Left renal cortex interstitium (tissue), 4 donors: ENCODE results near the gene ACSM5. TPM values are rescaled to one million over a fixed set of nuclear protein-coding genes. Genes with fewer than 3 reads are reported as not detected.
A peak's percentile ranks its signal among the peaks of the same experiment; 100 is the strongest.

Experiments used
- DNase-seq, 4 donors: peaks; one replicate each; pipeline ENCODE4 v3.0.0-alpha.2; 2013; ENCODE audit warnings: low read depth in 4 of 4, low spot score in 2 of 4, missing footprints in 1 of 4
- polyA plus RNA-seq, 4 donors: library from polyadenylated mRNA; unstranded; fragments of 120-200 nt; gene quantifications; one replicate each; pipeline ENCODE4 v1.2.1, GENCODE V29; 2013; ENCODE audit not compliant: insufficient read length in 4 of 4

ACSM5 gene, protein sequence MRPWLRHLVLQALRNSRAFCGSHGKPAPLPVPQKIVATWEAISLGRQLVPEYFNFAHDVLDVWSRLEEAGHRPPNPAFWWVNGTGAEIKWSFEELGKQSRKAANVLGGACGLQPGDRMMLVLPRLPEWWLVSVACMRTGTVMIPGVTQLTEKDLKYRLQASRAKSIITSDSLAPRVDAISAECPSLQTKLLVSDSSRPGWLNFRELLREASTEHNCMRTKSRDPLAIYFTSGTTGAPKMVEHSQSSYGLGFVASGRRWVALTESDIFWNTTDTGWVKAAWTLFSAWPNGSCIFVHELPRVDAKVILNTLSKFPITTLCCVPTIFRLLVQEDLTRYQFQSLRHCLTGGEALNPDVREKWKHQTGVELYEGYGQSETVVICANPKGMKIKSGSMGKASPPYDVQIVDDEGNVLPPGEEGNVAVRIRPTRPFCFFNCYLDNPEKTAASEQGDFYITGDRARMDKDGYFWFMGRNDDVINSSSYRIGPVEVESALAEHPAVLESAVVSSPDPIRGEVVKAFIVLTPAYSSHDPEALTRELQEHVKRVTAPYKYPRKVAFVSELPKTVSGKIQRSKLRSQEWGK
- 1 to 10 TPM; 3.3 to 9.7 (median 6.2) TPM for polyA plus RNA-seq

DNA sequence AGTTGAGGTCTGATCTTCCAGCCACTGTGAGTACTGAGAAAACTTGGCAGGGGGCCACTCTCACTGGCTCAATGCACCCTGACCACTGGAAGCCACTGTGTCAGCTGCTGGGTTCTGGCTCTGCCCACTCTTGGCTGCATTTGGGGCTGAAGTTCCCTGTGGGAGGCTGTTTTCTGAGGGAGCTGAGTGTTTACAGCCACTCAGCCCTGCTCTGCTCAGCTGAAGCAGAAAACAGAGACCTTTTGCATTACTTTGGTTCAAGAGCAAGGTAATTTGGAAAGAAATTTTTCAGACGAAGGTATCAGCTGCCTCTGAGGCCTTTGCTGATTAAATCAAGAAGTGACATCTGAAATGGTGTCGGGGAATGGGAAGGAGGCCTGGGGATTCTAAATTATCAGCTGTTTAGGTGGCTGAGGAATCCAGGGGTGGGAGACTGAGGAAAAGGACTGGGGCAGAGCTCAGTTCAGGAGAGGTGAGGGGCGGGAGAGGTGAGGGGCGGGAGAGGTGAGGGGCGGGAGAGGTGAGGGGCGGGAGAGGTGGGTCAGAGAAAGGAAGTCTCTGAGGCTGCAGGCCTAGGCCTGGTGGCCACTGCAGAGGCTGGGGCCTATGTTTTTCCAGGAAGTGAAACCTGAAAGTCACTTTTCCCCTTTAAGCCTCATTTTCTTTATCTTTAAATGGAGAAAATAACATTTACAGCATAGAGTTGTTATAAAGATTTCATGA lies at the start of gene ACSM5:
Gene ACSM5, plus strand, starts transcription at position 137 of the 723 bp plus-strand sequence. CDS start 1,951 bp downstream, outside the sequence.
- no peak for DNase-seq

DNA sequence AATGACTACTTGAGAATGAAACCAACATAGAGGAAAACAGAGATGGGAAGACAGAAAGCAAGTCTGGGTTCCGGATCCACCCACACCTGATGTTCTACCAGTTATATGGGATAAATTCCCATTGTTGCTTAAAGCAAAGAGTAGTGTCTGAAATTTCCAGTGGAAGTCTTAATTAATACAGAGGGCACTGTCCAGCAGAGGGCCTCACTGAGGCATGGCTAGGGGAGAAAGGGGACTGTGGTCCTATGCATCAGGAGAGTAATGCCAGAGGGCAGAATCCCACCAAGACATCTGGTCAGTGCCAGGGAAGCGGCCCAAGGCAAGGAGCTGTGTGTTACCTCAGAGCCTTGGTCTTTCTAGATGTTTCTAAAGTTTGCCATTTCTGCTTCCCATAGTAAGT lies 49.3 kb upstream of the ACSM5 start:
- DNase-seq, result no peak

DNA sequence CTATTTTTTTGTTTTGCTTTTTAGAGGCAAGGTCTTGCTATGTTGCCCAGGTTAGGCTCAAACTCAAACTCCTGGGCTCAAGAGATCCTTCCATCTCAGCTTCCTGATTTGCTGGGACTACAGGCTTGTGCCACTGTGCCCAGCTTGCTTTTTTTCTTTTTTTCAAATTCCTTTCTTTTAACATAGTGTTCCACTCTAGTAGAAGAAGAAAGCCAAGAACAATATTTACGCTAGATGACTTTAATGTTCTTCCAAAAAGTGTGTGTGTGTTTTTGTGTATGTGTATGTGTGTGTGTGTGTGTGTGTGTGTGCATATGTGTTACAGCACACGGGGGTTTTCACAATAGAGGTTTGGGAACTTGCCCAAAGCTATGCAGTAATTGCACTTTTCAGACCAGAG lies 46.1 kb upstream of the ACSM5 start:
- no peak for DNase-seq

DNA sequence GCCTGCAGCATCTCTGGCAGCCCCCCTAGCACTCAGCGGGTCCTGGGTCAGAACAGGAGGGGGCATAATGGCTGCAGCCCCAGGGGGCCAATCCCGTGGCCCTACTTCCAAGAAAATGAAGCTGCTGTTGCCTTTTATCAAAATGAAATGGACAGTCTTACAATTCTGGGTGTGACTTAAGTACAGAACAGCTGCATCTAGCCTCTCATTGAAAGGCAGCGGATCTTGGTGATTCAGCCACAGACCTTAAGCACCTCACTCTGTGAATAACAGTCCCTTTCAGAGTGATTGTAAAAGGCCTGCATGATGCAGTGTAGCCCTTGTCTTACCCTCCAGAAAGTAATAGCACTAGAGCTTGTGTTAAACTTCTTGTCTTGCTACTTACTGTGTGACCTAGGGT lies 45.3 kb upstream of the ACSM5 start:
- DNase-seq, result no peak

DNA sequence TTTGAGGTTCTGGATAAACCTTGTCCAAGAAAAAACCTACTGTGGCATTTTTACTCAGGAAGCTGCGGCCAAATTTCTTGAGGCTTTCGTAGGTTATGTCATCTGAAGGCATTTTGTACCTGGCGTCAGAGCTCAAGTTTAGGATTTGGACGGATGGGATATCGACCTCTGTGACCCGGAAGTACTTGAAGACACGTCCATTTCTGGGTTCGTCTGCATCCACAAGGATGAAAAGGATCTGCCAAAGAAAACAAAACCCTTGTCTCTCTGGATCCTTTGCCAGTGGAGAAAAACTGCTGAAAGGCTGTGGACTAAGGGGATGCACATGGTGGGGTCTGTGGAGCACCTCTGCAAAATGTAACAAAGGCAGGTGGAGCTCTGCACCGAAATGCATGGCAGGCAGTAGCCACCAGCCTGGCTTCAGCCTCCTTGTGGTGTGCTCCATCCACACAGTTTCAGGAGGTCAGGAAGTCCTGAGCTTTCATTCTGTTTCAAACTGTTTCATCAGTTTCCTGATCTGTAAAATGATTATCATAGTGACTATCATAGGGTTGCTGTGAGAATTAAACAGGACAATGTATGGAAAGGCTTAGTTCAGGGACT lies 39.8 kb upstream of the ACSM5 start:
- no peak for DNase-seq

DNA sequence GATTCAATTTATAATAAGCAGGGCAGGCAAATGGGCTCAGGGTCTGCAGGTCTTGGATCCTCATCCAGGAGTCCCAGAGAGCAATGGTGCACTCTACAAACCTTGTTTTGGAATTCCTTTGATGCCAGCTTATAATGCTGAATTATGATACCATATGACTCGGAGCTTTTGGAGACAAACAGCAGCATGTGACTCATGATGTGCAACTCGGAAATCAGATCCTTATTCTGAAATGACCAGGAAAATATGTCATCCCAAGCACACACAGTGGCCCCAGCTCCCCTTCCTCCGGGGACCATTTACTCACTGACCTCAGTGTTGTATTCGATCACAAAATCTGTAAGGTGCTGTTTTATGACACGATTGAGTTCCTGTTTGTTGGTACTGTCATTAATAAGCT lies 36.6 kb upstream of the ACSM5 start:
- DNase-seq, result no peak

DNA sequence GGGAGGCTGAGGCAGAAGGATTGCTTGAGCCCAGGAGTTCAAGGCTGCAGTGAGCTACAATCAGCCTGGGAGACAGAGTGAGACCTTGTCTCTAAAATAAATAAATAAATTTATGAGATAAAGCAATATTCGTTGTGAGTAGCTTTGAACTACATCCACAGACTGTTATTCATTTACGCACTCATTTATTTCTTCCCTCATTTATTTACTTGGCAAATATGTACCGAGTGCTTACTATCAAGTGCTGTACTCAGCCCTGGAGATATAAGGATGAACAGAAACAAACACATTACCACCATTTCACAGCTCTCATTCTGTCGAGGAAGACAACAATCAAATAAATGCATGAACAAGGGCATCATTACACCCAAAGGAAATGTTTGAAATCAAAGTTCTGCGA lies 32.2 kb upstream of the ACSM5 start:
- DNase-seq, result no peak

DNA sequence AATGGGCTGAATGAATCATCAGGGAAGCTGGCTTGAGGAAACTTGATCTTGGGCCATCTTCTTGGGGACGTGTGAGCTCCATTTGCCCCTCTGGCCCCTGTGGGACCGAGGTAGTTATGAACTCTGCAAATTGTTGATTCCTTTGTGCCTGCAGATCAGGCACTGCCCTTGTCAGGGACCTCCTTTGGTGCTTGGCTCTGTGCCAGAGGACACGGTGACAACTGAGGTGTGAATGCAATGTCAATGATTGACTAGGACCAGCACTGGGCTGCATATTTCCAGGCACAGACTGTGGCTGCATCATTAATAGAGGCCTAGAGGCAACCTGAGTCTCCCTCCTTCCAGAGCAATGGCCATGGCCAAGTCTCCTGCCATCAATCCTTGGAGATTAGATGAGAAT lies 28.6 kb upstream of the ACSM5 start:
- peak in 3 of 4 donors; percentile 5 to 36 (median 23) for DNase-seq

DNA sequence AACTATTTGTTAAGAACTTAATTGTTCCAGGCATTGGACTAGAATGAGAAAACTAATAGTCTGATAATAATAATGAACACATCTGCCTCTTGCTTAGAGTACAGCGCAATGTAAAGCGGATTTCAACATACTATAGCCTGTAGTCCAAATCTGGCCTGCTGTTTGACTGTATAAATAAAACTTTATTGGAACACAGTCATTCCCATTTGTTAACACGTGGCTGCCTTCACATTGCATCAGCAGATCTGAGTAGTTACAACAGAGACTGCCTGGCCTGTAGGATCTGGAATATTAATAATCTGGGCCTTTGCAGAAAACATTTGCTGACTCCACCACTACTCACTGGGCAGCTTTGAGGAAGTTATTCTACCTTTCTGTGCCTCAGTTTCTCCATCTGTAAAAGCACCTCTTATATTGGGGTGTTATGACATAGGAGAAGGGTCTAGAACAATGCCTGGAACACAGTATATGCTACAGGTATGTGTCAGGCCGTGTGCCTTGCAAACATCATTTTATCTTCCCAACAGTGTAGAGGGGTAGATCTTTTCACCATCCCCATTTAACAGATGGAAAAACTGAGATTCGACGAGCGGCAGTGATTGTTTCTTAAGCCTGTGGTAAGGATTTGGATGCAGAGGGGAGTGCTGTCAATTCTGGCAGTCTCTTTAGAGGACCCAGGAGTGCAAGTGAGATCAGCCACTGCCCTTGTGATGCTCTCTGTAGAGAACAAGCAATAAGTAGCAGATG lies 27.0 kb upstream of the ACSM5 start:
- DNase-seq, result no peak

DNA sequence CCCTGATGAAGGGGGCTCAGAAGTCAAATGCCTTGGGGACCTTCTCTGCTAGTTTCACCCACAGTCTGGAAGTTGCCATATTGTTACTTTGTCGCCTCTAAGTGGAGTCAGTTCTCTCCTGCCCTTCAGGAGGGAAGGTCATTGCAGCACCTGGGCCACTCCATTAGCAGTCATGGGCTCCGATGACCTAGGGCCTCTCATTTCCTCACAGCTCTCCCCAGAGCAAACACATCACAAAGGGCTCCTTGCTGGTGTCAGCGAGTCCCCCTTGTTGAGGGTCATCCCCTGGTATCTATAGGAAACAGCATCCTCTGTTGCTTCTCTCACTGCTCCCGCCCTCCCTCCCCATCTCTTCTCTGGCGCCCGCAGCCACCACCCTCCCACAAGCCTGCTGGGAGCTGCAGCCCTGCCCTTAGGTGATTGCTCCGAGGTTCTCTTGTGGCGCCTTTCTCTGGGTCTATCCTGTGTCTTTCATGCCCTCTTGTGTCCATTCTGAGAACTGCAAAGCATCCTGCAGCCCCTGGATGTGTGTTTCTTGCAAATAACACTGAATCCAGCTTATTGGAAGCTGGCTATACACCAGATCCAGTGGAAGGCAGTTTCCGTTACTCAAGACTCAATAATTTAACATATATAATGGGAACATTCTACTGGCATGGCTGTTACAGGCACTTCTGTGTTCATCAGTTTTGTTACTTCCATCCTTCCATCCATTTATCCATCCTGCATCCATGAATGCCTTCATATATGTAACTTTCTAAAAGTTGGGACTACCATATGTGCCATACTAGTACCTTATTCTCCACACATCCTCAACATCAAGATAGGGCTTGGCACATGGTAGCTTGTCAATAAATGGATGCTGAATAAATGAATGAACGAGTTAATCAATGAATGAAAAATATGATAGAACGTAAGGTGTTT lies 26.0 kb upstream of the ACSM5 start:
- peak in 3 of 4 donors; percentile 9 to 56 (median 38) for DNase-seq

DNA sequence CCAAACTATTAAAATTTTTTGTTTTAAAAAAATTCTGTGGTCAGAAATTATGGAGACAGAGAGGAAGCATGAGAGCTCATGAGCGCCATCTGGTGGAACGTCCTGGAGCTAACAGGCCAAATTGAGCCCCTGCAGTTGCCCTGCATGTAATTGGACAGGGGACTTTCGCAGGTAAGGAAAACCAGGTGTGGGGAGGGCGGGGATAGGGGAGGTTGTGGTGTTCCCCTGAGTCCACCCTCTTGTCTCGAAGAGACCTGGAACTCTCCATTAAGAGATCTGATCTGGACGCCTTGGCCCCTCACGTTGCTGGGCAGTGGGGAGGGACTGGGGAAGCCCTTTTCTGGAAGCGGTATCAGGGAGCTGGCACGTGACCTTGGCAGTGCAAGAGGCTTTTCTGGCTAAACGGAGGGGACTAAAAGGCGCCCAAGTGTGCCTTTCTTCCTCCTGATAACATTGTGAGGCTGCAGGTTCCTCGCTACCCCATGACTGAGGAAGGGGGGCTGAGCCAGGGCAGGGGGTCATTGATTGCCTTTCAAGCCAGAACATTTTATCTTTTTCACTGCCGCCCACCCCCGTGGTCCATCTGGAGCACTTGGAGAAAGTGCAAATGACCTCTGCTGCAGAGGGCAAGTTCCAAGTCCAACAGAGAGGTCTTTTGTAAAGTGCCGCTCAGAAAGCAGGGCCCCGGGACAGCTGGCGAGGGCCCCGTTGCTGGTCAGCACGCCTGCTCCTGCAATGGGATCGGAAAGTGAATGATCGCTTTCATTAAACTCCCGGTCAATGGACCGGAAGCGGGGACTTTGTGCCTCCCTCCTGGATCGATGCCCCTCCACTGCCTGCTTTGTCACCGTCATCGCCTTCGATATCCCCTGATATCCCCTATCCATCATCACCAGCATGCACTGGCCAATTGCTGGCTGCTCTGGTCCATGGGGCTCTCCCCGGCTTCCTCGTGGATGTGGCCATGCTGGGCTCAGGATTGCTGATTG lies 23.2 kb upstream of the ACSM5 start:
- DNase-seq, result peak in 3 of 4 donors; percentile 15 to 45 (median 36)

DNA sequence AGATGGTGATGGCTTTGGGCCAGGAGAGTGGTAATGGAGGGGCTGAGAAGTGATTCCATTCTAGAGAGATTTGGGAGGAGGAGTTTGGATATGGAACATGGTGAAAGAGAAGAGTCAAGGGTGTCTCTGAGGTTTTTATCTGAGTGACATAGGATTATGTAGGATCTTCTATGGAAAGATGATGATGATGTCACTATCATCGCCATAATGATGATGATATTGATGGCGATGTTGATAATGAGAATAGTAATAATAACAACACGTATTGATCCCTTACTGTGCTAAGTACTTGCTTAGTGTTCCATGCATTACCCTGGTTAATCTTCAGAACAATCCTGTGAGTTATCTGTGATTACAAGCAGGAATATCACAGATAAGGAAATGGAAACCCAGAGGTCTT lies 21.4 kb upstream of the ACSM5 start:
- DNase-seq, result no peak

DNA sequence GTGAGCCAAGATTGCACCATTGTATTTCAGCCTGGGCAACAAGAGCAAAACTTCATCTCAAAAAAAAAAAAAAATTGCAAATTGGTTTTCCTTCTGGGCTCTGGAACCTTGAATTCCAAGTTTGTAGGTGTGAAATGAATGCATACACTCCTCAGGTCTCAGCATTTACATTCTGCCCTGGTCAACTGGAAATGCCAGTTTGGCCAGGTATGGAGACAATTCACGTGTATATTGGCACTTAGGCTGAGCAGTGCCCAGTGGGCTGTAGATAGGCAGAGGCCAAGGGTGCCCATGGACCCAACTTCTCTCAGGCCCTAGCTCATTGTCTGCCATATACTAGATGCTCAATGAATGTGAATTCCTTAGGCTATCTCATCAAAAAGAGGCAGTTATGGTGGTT lies 20.5 kb upstream of the ACSM5 start:
- DNase-seq, result no peak

DNA sequence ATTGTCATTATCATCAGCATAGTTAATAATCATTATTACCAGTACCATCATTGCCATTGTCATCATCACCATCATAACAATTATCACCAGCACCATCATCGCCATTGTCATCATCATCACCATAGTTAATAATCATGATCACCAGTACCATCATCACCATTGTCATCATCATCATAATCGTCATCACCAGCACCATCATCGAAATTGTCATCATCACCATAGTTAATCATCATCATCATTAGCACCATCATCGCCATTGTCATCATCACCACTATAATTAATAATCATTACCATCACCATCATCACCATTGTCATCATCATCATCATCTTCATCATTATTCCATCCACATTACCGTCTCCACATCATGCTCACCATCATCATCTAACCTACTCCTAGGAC lies 18.3 kb upstream of the ACSM5 start:
- DNase-seq, result no peak

DNA sequence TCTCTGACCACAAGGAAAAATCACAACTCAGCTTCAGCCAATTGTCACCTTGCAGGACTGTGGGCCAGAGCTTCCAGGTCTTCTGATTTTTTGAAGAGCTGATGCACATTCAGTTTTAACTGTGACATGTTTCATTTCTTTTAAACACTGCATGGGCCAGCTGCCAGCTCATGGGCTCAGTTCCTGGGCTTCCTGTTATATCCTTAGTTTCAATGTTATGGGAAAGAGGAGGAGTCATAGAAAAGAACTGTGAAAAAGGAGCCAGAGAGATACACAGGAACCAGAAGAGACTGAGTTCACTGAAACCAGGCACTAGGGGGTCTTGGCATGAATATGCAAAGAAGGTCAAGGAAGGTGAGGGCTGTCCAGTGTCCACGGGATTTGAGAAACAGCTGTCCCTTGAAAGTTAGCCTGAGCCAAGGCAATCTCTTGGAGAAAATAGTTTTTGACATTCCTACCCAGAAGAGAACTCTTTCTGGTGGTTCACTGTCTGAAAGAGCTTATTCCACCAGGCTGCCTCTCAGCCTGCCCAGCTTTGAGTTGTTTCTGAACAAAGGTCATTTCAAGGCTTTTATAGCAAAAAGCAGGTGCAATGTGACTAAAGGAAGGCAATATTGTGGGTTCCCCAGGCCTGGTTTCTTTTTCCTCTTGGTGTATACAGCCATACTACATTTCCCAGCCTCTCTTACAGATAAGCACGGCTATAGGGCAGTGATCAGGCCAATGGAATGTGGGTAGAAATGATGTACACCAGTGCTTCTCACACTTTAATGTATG lies 15.3 kb upstream of the ACSM5 start:
- no peak for DNase-seq

DNA sequence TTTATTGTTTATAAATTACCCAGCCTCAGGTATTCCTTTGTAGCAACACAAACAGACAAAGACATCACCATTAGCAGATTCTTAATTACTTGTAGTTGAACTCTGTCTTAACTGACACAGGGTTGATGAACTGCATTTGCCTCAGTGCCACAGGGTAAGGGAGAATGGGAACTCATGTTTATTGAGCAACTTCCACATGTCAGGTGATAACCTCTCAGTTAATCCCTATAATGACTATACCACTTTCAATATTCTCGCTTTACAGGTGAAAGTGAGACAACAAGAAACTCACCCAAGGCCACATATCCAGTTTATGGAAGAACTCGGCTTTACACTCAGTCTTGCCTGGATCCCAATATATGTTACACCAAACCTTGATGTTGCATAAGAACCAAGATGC lies 13.4 kb upstream of the ACSM5 start:
- DNase-seq, result no peak

DNA sequence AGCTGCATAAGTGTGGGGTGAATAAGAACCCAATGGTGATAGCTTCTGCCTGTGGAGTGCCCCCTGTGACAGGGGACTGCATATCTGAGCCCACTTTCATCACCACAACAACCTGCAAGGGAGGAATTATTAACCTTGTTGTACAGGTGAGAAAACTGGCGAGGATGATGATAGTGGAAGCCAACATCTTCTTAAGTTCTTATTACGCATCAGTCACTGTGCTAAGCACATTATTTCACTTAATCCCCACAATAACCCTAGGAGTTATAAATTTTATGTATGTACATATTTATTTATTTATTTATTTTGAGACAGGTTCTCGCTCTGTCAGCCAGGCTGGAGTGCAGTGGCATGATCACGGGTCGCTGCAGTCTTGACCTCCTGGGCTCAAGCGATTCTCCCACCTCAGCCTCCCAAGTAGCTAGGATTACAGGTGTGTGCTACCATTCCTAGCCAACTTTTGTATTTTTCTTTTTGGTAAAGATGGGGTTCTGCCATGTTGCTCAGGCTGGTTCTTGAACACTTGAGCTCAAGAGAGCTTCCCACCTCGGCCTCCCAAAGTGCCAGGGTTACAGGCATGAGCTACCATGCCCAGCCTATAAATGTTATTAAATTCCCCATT lies 12.4 kb upstream of the ACSM5 start:
- DNase-seq, result no peak
